ENCODE results near the gene CTNNA2. TPM values are rescaled to one million over a fixed set of nuclear protein-coding genes. Genes with fewer than 3 reads are reported as not detected.
A peak's percentile ranks its signal among the peaks of the same experiment; 100 is the strongest.

The CTNNA2 gene
- polyA plus RNA-seq, 4 donors = 3.1 to 5.2 (median 3.7) TPM

DNA sequence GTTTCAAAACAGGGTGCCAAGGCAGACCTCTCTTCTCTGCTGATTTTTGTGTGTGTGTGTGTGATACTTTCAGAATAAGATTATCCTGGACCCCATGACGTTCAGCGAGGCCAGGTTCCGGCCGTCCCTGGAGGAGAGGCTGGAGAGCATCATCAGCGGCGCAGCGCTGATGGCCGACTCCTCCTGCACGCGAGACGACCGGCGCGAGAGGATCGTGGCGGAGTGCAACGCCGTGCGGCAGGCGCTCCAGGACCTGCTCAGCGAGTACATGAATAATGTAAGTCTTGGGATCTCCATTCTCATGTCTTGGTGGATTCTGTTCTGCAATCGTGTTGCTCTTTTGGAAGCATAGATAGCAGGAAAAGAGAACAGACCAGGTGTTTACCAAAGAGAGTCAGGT is 396.7 kb downstream of the CTNNA2 start:
- no peak for DNase-seq (ENCODE audit: low read depth in 4 of 4, low spot score in 2 of 4)

- DNase-seq (ENCODE audit: low read depth in 4 of 4, low spot score in 2 of 4) = no peak
These were observed 397.8 kb downstream of the CTNNA2 start for GRCh38 chr2:79910643-79911042.

DNA sequence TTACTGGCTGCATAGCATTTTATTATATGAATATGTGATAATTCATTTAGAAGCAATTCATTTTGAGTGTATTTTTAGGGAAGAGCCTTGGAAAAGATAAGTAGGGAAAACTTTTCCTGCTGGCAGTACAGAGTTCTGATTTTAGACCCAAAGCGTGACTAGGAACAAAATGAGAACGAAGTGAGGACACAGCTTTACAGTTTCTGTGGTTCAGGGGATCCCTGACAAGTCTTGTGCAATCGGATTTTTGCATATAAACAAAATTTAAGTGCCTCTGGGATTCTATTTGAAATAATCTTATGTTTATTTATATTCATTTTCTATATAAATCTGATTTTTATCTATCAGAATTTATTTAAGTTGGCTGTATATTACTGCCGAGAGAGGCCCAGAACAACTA is 402.6 kb downstream of the CTNNA2 start:
- DNase-seq (ENCODE audit: low read depth in 4 of 4, low spot score in 2 of 4) = no peak

DNA sequence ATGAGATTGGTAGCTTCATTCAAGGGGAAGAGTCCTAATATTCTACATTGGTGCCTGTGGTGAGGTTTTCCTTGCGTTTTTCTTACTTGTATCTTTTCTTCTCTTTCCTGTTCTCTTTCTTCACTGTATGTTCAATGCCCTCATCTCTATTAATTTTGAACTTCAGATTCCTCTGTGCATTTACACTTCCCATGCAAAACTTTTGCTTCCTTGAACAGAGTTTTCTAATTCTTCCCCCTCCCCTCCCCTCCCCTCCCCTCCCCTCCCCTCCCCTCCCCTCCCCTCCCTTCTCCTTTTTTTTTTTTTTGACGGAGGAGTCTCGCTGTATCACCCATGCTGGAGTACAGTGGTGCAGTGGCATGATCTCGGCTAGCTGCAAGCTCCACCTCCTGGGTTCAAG is 403.4 kb downstream of the CTNNA2 start:
- no peak for DNase-seq (ENCODE audit: low read depth in 4 of 4, low spot score in 2 of 4)

DNA sequence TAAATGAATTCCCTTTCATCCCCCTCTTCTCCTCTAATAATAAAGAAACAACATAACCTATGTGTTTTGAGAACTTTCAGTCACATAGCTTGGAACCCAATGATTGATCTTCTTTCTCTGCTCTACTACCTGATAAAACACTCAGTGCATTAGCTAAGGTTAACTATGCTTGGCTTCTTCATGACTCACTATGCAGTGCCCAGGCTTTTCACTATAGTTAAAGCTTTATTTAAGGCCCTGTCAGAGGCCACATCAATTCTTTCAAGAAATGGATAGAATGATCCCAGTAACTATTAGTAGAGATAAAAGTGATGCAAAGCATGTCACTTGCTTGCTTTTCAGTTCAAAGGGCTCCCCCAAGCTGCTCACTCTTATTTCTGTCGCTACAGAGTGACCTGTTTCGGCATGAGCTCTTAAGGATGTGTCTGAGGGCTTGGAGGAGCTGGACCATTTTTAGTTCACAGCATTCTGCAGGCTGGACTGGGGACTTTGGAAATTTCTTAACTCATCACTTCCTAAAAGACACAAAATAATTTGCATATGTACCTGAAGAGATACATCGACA is 407.7 kb downstream of the CTNNA2 start:
- no peak for DNase-seq (ENCODE audit: low read depth in 4 of 4, low spot score in 2 of 4)

GRCh38 chr2:79929624-79930023 is 416.8 kb downstream of the CTNNA2 start:
- DNase-seq (ENCODE audit: low read depth in 4 of 4, low spot score in 2 of 4) = no peak

- no peak for DNase-seq (ENCODE audit: low read depth in 4 of 4, low spot score in 2 of 4)
These were observed 422.3 kb downstream of the CTNNA2 start for GRCh38 chr2:79935046-79935732.

- DNase-seq (ENCODE audit: low read depth in 4 of 4, low spot score in 2 of 4) = peak; percentile 15 to 50 (median 27)
These were observed 423.2 kb downstream of the CTNNA2 start for GRCh38 chr2:79935771-79936657.

DNA sequence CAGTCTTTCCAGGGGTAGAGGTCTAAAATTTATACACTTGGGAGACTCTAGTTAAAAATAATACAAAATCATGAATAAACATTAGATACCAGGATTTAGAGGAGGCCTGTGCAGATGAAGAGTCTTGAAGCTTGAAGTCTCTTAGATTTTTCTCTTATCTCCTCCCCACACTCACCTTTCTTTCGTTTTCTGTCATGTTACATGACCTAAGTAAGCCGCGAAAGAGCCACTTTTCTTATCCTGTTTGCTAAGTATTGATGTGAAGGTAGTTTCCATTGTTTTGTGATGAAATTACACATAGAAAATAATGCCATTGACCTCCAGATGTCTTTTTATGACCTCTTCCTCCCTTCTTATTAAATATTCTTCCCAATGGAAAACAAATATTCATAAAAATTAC is 423.9 kb downstream of the CTNNA2 start:
- DNase-seq (ENCODE audit: low read depth in 4 of 4, low spot score in 2 of 4) = no peak

DNA sequence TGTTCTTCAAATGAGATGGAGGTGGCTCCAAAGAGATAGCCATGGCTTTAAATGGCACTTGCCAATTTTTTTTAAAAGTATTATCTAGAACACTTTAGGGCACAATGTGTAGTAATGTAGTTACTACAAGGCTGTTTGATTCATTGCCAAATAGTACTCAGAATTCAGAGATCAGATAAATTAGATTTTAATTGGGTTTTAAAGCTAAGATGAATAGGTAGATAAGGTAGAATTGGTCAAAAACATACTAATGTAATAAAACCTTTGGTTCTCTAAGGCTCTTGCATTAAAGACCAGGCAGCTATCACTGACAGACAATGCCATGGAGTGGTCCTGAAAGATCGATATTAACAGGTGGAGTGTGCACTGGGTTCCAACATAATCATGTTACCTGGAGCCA is 425.8 kb downstream of the CTNNA2 start:
- no peak for DNase-seq (ENCODE audit: low read depth in 4 of 4, low spot score in 2 of 4)

DNA sequence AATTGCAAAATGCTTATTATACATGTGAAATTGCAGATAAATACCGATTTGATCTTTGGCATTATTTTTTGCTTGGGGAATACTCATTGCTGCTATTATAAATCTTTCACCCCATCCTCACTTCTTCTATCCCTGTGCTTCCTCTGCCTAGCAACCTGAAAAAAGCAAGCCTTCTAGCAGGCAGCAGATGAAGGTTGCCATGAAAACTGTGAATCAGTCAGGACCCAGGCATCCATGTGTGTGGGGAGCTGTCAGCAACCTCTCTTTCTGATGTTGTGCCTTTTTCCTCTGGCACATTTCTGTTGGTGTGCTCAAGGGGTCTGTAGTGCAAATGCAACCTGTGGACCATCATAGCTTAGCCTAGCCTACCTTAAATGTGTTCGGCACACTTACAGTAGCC is 427.5 kb downstream of the CTNNA2 start:
- no peak for DNase-seq (ENCODE audit: low read depth in 4 of 4, low spot score in 2 of 4)

GRCh38 chr2:79941179-79941578 is 428.3 kb downstream of the CTNNA2 start:
- DNase-seq (ENCODE audit: low read depth in 4 of 4, low spot score in 2 of 4) = no peak

DNA sequence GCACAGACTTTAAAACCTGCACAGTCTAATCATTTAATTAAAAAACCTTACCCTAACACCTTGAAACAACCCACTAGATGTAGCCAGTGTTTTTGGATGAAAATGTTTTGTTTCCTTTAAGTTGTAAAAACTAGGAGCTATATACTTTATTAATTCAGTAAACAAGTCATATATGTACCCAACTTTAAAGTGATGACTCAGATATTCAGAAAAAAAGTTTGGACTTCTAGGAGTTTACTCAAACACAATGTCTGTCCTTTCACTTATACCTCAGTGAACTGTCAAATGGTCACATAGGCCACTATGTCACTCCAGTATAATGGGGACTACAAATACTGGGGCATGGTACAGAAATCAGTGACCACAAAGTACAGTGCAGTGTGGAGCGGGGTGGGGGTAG is 431.4 kb downstream of the CTNNA2 start:
- no peak for DNase-seq (ENCODE audit: low read depth in 4 of 4, low spot score in 2 of 4)

DNA sequence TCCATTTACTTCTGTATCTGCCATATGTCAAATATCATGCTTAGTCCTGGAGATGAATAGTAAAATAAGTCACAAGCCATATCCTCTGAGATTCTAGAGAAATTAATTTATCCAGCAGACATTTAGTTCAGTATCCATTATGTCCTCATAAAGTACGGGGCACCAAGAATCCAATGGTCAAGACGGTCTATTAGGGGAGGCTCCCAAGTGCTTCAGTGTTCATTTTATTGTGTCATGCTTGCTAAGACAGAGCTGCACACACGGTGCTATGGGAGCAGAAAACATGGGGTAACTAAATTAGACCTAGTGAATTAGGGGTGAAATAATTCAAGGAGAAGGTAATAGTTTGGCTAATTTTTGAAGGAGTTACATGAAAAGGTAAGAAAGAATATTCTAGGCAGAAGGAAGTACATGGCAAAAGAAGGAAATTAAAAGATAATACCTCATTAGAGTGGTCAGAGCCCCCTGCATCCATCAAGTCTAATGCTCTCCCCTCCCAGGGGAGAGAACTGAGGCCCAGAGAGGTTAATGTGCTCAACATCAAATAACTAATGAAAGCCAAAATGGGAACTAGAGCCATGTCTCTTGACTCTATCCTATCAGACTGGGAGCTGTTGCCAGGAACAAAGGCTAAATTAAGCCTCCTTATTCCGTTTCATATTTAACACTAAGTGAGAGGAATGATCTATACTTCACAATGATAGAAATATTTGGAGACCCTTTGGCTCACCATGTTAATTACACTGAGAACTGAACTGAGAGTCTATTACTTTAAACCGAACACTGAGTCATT is 433.0 kb downstream of the CTNNA2 start:
- DNase-seq (ENCODE audit: low read depth in 4 of 4, low spot score in 2 of 4) = no peak

GRCh38 chr2:79947751-79948150 is 434.9 kb downstream of the CTNNA2 start:
- no peak for DNase-seq (ENCODE audit: low read depth in 4 of 4, low spot score in 2 of 4)

GRCh38 chr2:79950526-79950925 is 437.7 kb downstream of the CTNNA2 start:
- no peak for DNase-seq (ENCODE audit: low read depth in 4 of 4, low spot score in 2 of 4)

DNA sequence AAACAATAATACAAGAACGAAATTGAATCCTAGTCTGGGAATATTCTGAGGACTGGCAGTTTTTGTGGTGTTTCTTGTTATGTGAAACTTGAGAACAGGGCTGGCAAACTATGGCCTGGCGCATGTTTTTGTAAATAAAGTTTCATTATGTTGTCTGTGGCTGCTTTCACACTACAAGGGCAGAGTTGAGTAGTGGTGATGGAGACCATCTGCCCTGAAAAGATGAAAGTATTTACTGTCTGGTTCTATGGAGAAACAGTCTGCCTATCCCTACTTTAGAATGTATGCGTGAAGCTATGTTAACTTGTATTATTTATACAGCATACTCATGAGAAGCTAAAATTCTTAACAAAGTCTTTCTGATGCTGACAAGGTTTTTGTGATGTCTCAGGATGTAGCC is 439.8 kb downstream of the CTNNA2 start:
- DNase-seq (ENCODE audit: low read depth in 4 of 4, low spot score in 2 of 4) = no peak

GRCh38 chr2:79960035-79960434 is 447.2 kb downstream of the CTNNA2 start:
- no peak for DNase-seq (ENCODE audit: low read depth in 4 of 4, low spot score in 2 of 4)

DNA sequence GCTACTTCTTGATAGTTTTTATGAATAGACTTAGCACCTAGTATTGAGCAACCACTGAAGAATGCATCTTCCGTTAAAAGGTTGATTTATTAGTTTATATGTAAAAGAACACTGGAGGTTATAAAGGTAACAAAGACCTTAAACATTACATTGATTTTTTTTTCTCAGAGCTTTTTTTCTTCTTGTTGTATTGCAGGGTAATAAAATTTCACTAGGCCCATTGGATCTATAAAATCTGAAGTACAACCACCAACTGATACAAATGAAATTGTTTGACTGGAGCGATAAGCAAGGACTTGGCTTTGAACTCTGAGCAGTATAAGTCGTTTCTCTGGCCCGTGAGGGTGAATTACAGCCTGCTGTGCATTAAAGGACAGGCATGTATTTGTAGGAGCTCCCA is 447.7 kb downstream of the CTNNA2 start:
- DNase-seq (ENCODE audit: low read depth in 4 of 4, low spot score in 2 of 4) = no peak

DNA sequence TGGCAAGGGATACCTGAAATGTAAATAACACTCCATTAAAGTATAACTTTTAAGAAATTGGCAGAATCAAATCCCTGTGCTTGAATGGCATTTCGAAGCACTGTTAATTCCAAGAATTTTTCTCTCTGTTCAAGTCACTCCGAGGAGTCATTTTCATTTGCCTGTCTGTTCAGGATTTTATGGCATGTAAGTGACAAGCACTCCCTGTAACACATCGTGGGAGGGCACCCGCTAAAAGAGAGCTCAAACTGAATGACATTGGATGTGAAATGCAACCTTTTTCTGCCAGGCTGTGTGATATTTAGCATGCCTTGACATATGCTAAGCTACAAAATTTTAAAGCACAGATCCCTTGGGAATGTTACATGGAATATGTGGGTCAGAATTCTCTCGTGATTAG is 452.1 kb downstream of the CTNNA2 start:
- DNase-seq (ENCODE audit: low read depth in 4 of 4, low spot score in 2 of 4) = no peak

DNA sequence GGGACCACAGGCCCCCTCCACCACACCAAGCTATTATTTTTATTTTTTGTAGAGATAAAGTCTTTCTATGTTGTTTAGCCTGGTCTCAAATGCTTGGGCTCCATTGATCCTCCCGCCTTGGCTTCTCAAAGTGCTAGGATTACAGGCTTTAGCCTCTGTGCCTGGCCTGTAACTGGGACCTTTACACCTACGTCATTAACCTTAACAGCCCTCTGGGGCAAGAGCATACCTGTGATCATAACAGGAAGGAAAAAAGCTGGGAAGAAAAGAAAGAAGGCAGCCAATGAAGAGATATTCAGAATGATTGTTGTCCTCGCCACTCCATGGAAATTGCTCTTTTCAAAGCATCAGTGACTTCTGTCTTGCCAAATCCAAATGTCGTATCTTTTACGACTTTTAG is 453.5 kb downstream of the CTNNA2 start:
- no peak for DNase-seq (ENCODE audit: low read depth in 4 of 4, low spot score in 2 of 4)
